Measurements from ENCODE around the gene DOCK4.

GRCh38 chr7:112255388-112255720, 49.2 kb upstream of the DOCK4 start:
- TF ChIP-seq CTCF (IDR thresholded peaks at IDR 0.05) (no peak), POLR2A (IDR thresholded peaks at IDR 0.05) (no peak)

Measured in thyroid gland (tissue), 4 donors.